Activated CD4-positive, CD25-positive, alpha-beta regulatory T cell treated with anti-CD3 and anti-CD28 coated beads, Interleukin-2, amount 50 U/mL, for 16 hours (primary cell): ENCODE data around the gene DENR.
"Not testable (repeated sequence)": the region's sequence is repeated elsewhere in the genome, so short reads cannot be mapped to it uniquely, and the experiment has no call there.

Experiments used
- DNase-seq: peaks from one replicate; pipeline ENCODE4 v3.0.0-alpha.2; 2020; ENCODE audit warnings: low read depth, low spot score

The DENR gene

DNA sequence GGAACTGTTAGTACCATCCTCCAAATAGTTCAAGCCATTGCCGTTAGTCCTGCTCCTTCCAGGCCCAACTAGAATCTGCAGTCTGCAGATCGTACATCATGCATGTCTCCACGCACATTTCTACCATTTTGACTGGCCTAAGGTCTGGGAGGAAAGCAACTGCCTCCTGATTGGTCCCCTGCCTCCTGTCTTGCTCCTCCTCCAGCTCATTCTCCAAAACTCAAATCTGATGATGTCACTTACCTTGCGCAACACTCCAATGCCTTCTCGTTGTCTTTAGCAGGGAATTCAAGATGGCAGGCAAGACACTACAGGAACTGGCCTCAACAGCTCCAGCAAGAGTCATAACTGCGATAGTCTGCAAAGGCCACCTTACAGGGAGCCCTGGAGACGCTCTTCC lies 12.3 kb upstream of the DENR start:
- no peak for DNase-seq

DNA sequence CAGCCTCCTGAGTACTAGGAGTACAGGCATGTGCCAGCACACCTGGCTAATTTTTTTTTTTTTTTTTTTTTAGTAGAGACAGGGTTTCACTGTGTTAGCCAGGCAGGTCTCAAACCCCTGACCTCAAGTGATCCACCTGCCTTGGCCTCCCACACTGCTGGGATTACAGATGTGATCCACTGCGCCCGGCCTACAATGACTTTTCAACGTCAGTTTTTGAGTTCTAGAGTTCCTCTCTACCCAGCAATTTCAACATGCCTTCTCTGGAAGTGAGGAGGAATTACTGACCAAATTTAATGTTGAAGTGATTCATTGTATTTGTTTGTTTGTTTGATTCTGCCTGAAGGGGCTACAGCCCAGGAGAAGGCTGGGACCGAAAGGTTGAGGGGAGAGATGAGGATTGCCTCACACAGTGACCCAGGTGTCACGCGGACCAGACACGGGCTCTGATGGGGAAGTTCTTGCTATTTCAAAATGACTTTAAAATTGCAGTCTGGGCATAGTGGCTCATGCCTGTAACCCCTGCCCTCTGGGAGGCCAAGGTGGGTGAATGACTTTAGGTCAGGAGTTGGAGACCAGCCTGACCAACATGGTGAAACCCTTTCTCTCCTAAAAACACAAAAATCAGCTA lies 8.6 kb upstream of the DENR start:
- no peak for DNase-seq

DNA sequence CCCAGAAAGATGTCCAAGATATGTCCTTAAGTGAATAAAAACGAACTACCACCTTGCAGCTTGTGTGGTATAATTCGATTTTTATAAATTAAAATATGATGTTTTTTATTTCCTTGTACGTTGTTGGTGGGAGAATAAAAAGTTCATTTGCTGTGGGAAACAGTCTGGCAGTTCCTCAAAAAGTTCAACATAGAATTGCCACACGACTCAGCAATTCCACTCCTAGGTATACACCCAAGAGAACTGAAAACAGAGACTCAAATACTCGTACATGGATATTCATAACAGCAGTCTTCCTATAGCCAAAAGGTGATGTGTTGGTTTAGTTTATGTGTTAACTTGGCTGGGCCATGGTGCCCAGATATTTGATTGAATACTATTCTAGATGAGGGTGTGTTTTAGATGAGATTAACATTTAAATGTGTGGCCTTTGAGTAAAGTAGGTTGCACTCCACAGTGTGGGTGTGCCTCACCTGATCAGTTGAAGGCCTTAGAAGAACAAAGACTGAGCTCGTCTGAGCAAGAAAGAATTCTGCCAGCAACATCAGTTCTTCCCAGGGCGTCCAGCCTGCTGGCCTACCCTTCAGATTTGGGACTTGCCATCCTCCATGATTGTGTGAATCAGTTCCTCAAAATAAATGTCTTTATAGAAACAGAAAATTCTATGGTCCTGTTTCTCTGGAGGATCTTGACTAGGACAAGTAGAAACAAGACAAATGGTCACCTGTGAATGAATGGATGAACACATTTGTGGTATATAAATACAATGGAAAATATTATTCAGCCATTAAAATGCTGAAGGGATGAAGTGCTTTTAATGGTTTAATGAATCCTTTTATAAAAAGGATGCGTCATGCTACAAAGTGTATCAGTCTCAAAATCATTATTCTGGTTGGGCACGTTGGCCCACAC lies 5.1 kb upstream of the DENR start:
- no peak for DNase-seq

DNA sequence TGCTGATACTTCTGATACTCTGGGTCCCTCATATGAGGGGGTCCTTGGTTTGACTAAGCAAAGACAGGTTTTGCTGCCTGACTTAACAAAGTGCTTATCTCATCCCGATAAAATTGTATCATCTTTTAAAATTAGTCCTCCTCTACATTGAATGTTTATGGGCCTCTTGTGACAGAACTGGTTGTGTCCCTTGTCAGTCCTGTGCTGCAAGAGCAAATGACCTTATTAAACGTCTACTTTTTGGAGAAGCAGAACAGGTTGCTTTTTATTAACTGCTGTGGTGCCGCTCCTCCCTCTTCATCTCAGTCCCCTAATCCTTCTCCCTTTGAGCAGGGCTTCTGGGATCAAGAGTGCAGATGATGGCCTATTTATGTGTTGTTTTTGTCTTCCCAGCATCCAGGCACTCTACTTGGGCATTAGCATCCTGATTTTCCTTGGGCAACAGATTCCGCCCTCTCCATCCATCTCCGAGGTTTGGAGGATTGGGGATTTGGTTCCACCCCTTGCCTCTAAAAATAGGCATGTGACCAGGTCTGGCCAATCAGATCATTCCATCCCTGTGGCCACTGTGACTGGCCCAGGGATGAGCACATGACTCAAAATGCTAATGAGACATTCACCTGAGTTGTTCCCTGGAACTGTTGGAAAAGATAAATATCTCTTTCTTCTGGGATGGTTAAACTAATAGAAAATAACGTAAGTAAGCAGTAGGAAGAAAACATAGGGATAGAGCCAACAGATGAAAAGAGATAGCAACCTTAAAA lies 2.9 kb upstream of the DENR start:
- DNase-seq = no peak

DNA sequence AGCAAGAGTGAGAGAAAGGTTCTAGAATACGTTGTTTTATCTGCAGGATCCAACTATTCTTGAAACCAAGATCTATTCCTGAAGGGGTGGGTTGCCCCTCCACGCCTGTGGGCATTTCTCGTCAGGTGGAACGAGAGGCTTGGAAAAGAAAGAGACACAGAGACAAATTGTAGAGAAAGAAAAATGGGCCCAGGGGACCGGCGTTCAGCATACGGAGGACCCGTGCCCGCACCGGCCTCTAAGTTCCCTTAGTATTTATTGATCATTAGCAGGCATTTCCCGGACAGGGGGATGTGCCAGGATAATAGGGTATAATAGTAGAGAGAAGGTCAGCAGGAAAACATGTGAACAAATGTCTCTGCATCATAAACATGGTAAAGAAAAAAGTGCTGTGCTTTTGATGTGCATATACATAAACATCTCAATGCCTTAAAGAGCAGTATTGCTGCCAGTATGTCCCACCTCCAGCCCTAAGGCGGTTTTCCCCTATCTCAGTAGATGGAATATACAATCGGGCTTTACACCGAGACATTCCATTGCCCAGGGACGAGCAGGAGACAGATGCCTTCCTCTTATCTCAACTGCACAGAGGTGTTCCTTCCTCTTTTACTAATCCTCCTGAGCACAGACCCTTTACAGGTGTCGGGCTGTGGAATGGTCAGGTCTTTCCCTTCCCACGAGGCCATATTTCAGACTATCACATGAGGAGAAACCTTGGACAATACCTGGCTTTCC lies 1.7 kb upstream of the DENR start:
- not testable (repeated sequence) for DNase-seq

DNA sequence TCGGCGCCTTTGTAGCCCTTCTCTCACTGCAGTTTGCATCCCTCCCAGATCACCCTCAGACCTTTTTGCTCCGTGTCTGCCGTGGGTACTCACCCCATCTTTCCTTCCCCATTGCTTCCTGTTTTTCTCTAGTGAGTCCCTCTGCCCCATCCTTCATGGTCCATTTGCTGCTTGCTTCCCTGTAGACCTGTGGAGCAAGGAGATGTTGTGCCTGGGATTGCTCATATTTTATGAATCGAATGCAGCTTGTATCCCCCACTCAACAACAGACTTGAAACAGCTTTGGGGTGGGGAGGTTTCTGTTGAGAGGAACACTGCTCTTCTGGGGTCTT lies 661 bp downstream of the DENR start:
- no peak for DNase-seq

DNA sequence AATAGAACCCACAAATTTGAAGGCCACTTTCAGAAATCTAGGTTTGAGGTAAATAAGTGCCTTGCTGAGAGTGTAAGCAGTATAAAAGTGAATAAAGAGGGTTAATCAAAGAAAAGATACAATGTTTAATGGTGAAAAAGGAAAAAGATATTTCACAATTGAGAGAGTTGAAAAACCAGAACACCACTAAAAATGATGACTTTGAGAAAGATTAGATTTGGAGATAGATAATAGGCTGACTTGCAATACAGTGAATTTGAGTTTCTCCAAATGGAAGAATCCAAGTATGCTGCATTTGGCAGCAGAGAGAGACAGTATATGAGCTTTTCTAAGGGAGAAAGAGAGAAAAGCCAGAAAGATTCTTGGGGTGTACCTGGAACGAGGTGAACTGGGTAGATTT lies 2.2 kb downstream of the DENR start:
- DNase-seq = no peak

DNA sequence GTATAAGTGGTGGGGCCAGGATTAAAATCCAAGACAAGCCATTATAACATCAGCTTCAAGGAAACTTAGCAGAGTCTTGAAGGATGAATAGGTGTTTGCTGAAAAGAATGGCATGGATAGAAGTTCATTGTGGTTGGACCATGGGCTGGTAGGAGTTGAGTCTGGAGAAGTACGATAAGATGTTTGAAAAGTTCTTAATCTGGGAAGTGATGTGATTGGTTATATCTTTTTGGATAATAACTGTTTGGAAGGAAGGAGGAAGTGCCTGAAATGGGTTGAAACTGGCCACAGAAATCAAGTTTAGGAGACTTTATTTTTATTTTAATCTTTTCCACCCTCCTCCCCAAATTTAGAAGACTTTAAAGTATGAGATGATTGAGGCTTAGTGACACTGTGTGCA lies 4.9 kb downstream of the DENR start:
- no peak for DNase-seq

DNA sequence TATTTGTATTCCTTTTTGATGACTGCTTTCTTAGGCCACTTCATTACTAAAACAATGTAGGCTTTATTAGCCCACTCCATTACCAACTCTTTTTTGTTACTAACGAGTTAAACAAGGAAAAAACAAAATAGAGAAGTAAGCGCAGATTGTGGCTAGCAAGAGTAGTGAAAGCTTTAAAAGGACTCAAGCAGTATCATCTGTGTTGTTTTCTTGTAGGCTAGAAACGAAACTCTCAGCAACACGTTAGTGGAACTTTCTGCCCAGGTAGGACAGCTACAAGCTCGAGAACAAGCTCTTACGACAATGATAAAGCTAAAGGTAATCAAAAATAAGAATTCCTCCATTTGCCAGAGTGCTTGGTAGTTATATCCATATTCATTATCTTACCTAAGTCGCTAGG lies 32.9 kb downstream of the DENR start:
- DNase-seq = no peak

DNA sequence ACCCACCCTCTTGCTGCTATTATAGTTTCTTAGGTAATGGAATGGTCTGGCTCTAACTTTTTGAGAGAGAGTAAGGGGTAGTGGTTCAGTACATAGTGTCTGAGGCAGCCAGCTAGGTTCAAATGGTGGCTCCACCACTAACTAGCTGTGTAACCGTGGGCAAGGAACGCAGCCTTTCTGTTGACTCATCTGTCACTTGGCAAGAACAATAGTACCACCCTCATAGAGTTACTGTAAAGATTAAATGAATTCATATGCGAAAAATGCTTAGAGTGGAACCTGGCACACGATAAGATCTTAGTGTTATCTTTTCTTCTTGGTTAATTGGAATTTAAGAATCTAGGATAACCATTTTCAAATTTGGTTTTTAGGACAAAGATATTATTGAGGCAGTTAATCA lies 35.8 kb downstream of the DENR start:
- no peak for DNase-seq

DNA sequence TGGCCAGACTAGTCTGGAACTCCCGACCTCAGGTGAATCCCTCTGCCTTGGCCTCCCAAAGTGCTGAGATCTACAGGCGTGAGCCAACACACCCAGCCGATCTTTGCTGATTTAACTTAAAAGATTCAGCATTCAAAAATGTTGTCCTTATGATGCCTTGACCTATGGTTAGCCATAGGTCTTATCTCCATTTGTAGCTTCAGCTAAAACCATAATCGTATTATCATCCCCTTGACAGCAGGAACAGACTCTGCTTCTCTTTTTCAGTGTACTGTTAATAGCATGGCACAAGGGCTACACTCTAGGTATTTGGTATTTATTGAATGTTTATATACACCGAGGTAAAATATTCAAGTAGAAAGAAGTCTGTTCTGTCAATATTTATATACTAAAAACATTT lies 37.0 kb downstream of the DENR start:
- DNase-seq = no peak

DNA sequence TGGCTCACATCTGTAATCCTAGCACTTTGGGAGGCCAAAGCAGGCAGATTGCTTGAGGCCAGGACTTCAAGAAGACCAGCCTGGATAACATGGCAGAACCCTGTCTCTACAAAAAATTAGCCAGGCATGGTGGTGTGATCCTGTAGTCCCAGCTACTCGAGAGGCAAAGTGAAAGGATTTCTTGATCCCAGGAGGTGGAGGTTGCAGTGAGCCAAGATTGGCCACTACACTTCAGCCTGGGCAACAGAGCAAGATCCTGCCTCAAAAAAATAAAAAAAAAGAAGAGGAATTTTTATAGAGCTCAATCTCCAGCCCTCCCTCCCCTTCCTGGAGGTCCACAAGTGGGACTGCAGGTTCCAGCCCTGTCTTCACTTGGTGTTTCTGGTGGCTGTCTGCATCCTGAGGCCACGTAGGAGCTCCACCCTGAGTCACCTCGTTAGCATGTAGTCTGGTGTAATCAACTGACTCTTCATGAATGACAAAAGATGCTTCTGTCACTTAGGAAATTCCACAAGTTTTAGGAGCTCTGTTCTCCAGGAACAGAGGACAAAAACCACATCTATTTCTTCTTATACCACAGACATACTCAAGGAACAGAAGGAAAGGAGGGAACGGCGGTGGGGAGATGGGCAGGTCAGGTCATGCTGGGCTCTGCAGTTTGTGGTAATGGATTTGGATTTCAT lies 37.9 kb downstream of the DENR start:
- no peak for DNase-seq

DNA sequence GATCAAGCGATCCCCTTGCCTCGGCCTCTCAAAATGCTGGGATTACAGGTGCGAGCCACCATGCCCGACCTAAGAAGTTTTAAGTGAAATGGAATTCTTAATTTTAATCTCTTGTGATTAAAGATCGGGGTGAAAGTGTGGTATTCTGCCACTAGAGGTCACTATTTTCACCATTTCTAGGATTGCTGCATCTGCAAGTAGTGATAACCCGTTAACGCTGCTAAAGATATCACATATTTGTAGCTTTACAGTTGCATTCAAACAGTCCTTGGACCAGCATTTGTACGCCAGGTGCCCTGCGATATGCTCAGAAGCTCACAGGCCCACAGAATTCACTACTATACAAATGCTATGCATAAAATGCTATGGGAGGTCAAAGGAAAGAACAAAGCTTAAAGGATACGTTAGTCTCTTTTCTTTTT lies 41.1 kb downstream of the DENR start:
- no peak for DNase-seq

DNA sequence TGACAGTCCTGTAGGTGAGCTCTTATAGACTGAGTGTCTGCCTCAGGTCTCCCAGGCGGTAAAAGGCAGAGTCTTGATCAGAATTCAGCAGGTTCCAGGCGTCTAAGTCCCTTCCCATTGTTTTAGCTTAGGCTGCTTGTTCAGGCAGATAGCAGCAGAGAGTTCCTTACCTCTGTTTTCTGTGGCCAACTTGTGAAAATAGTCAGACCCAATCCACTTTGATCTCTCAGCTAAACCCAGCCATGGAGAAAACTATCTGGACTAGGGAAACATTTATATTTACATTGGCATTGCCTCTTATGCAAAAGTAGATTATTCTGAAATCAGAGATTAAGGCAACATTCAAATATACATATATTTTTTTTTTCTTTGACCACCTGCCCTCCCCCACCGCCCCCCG lies 43.2 kb downstream of the DENR start:
- DNase-seq = no peak

DNA sequence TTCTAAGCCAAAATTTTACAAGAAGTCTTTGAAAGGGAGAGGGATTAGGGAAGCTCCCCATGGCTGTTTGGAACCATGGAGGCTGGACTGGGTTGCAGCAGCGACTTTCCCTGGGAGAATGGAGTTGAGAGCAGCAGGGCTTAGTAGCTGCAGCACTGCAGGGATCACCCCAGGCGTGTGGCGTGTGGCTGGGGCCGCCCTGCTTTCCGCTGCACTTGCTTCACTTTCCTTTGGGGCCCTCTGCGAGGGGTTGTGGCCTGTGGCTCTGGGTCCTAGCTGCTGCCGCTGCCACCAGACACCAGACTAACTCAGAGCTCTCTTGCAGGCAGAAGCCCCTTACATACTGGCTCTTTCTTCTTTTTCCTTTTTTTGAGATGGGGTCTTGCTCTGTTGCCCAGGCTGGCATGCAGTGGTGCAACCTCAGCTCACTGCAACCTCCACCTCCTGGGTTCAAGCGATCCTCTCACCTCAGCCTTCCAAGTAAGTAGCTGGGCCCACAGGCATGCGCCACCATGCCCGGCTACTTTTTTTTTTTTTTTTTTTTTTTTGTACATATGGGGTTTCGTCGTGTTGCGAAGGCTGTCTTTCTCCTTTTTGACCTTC lies 47.1 kb downstream of the DENR start:
- DNase-seq = no peak

DNA sequence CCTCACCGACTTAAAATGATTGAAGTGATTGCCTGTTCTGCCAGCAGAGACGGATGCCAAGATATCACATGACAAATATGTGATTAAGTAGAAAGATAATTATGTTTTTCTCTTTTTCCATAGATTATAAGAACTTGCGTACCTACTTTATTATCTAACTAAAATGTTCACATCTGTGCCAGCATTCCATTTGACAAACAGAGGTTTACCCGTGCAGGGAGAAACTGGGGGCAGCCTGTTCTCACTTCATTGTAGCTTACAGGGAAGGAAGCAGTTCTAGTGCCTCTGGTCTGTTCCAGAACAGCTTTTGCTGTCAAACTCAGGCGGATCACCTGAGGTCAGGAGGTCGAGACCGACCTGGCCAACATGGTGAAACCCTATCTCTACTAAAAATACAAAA lies 51.3 kb downstream of the DENR start:
- no peak for DNase-seq

DNA sequence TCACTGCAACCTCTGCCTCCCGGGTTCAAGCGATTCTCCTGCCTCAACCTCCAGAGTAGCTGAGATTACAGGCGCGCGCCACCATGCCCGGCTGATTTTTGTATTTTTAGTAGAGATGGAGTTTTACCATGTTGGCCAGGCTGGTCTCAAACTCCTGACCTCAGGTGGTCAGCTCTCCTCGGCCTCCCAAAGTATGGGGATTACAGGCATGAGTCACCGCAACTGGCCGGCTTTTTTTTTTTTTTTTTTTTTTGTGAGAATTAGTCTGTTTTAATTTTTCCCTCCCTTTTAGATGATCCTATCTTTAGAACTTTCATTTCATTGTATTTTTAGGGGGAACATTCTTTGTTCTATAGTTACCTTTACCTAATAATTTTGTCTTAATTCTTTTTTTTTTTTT lies 52.3 kb downstream of the DENR start:
- not testable (repeated sequence) for DNase-seq

DNA sequence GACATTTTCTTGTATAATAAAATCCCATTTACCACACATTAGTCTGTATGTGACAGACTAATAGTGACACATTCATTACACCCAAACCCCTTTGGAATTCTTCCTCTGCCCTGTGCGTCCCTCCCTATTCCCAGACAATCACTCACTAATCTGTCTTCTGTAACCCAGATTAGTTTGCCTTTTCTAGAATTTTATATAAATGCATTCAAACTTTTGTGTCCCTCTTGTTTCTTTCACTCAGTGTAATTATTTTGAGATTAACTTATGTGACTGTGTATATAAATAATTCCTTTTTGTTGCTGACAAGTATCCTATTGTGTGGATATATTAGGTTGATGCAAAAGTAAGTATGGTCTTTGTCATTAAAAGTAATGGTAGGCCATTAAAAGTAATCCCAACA lies 55.0 kb downstream of the DENR start:
- DNase-seq = no peak

DNA sequence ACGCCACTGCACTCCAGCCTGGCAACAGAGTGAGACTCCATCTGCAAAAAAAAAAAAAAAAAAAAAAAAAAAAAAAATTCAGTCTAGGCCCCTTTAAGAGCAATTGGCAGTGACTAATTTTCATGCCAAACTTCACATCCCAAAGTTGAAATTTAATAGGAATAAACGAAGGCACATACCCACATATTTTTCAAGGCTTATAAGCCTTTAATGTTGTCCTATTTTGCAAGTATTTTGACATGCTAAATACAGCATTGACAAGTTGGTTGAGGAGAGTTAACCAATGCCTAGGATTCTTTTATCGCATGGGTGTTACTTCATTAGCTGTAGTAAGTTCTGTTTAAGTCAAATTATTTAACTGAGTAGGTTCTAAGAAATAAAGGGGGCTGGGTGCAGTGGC lies 59.2 kb downstream of the DENR start:
- no peak for DNase-seq

DNA sequence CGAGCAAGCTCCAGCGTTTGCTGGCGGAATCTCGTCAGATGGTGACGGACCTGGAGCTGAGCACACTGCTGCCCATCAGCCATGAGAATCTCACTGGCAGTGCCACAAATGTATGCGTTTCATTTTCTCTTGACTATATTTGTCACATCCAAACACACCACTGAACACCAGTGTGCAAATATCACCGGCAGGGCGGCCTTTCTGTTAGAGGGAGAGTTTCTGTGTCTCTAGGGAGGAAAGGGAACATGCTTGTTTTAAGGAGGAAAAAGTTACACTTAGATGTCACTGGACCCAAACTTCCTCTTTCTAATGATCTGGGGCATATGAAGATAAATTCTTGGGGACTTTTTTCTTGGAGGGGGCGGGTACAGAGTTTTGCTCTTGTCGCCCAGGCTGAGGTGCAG lies 60.7 kb downstream of the DENR start:
- DNase-seq = no peak

DNA sequence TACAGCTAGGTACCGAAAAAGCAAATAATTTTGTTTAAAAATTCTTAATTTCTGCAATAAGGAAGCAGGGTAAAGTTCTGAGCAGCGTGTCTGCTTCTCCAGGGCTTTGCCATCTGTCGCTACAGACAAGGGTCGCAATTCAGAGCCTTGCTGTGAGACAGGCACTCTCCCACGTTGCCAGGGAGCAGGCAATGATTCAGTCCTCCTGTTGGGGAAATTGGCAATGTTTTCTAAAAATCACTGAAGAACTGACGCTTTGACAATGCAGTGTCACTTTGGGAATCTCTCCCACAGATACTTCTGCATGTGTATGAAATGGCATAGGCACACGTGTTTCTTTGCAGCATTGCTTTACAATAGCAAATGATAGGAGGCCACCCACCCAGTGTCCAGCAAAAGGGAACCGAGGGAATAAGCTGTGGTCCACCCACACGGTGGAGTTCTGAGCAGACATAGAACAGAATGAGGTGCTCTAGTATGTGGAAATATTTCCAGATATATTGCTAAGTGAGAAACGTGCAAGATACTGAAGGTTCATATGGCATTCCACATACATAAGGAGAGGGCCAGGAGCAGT lies 66.7 kb downstream of the DENR start:
- DNase-seq = no peak
